ENCODE measurements around the gene PHACTR1. TPM values are rescaled to one million over a fixed set of nuclear protein-coding genes. Genes with fewer than 3 reads are reported as not detected.

Gene PHACTR1
- total and polyA plus RNA-seq, 2 donors (not counting 1 experiment from before 2014, with no cell fraction given) = 0.60 to 1.2 TPM

DNA sequence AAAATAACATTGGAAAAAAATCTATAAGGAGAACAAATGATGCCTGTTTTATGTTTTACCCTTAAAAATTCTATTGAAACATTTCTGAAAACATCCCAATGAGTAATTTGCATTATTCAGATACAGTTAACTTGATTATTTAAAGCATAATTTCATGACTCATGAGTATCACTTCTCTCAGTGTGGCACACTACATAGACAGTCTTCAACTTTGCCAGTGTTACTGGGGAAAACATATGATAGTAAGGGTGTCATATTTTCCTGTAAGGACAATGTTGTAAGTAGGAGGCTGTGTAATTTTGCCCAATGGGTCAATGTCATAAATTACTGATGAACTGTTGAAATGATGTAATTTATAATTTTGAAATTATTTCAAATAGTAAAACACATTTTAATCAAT lies 125.5 kb downstream of the PHACTR1 start:
- H3K4me2 ChIP-seq (ENCODE audit: extremely low read depth, insufficient read depth, low read length) = no peak overlapping the region
- no peak for DNase-seq (ENCODE audit: low read depth in 2 of 2)
- no peak overlapping the region for H2AFZ ChIP-seq (ENCODE audit: low read length)
- H3K27ac ChIP-seq (ENCODE audit: insufficient read depth, low read length) = no peak overlapping the region
- no peaks in the 10 kb centered on the region for H3K79me2 ChIP-seq (ENCODE audit: control insufficient read depth, insufficient read depth, low read length)
- no peaks in the 10 kb centered on the region for H3K9me3 ChIP-seq (ENCODE audit: control insufficient read depth, insufficient read depth, low read depth, low read length)
- H3K27me3 ChIP-seq (ENCODE audit: control insufficient read depth, insufficient read depth, low read length) = no peaks in the 10 kb centered on the region
- H3K4me1 ChIP-seq (ENCODE audit: control insufficient read depth, extremely low read depth, insufficient read depth, low read length) = no peaks in the 10 kb centered on the region
- no peak overlapping the region for H3K4me3 ChIP-seq (replicated peaks in 1 of 4; ENCODE audit: control extremely low read depth in 1 of 4, insufficient read depth in 1 of 4, low read depth in 3 of 4, low read length in 4 of 4)
- no peaks in the 10 kb centered on the region for H3K36me3 ChIP-seq (ENCODE audit: control insufficient read depth, insufficient read depth, low read length)
- H4K20me1 ChIP-seq (ENCODE audit: control insufficient read depth, extremely low read depth, insufficient read depth, low read length) = no peaks in the 10 kb centered on the region
- H3K9ac ChIP-seq (ENCODE audit: insufficient read depth, low read length) = no peak overlapping the region
- no peak for TF ChIP-seq EZH2 (IDR thresholded peaks at IDR 0.05; ENCODE audit: low read length, missing control alignments)
- TF ChIP-seq CTCF (conservative IDR thresholded peaks at IDR 0.05 in 1 of 2, IDR thresholded peaks at IDR 0.05 in 1 of 2; ENCODE audit: low read depth in 1 of 2, low read length in 2 of 2) = no peak

DNA sequence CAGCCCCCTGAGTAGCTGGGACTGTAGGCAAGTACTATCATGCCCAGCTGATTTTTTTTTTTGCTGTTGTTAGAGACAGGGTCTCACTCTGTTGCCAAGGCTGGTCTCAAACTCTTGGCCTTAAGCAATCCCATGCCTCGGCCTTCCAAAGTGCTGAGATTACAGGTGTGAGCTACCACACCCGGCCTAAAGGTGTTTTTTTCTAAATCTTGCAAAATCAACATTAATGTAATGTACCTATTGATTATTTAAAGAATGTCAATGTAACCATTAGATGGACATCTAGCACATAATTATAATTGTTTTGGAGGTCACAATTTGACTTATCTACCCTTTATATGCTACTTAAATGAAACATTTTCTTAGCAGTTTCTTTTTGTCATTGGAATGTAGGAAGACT lies 126.1 kb downstream of the PHACTR1 start:
- Histone ChIP-seq H3K36me3 (ENCODE audit: control insufficient read depth, insufficient read depth, low read length) (no peaks in the 10 kb centered on the region), H3K27ac (ENCODE audit: insufficient read depth, low read length) (no peak overlapping the region), H4K20me1 (ENCODE audit: control insufficient read depth, extremely low read depth, insufficient read depth, low read length) (no peaks in the 10 kb centered on the region)

More for the DNA sequence above, 126.1 kb downstream of the PHACTR1 start:
- Histone ChIP-seq H3K4me3 (replicated peaks in 1 of 4; ENCODE audit: control extremely low read depth in 1 of 4, insufficient read depth in 1 of 4, low read depth in 3 of 4, low read length in 4 of 4) (no peak overlapping the region), H2AFZ (ENCODE audit: low read length) (no peak overlapping the region), H3K4me1 (ENCODE audit: control insufficient read depth, extremely low read depth, insufficient read depth, low read length) (no peaks in the 10 kb centered on the region), H3K4me2 (ENCODE audit: extremely low read depth, insufficient read depth, low read length) (no peak overlapping the region), H3K9me3 (ENCODE audit: control insufficient read depth, insufficient read depth, low read depth, low read length) (no peaks in the 10 kb centered on the region), H3K9ac (ENCODE audit: insufficient read depth, low read length) (no peak overlapping the region), H3K27me3 (ENCODE audit: control insufficient read depth, insufficient read depth, low read length) (no peaks in the 10 kb centered on the region), H3K79me2 (ENCODE audit: control insufficient read depth, insufficient read depth, low read length) (no peaks in the 10 kb centered on the region)
- no peak for TF ChIP-seq EZH2 (IDR thresholded peaks at IDR 0.05; ENCODE audit: low read length, missing control alignments)
- TF ChIP-seq CTCF (conservative IDR thresholded peaks at IDR 0.05 in 1 of 2, IDR thresholded peaks at IDR 0.05 in 1 of 2; ENCODE audit: low read depth in 1 of 2, low read length in 2 of 2) = no peak
- no peak for DNase-seq (ENCODE audit: low read depth in 2 of 2)

Measured in fibroblast of lung (primary cell).